Transverse colon (tissue), 3 donors: Measurements from ENCODE around the gene PIM1.

ENCODE experiments used
- POLR2A ChIP-seq: fragments of 450-650 bp; IDR thresholded peaks from one replicate; pipeline ENCODE4 v1.6.1; 2016; ENCODE audit warnings: antibody characterized with exemption, mild to moderate bottlenecking, moderate library complexity
- TF ChIP-seq, protein P1 (sequence below), 5 experiments: fragments of 200-600 bp in 3 of 5; fragments of 450-650 bp in 2 of 5; sonication (generic) in 3 of 5; IDR thresholded peaks; 1 replicate in 2 of 5; 2 replicates in 3 of 5; pipeline ENCODE4 v1.5.1; 2016 to 2017; ENCODE audit warnings: antibody characterized with exemption in 5 of 5, inconsistent platforms in 3 of 5, mild to moderate bottlenecking in 2 of 5, moderate library complexity in 1 of 5

DNA sequence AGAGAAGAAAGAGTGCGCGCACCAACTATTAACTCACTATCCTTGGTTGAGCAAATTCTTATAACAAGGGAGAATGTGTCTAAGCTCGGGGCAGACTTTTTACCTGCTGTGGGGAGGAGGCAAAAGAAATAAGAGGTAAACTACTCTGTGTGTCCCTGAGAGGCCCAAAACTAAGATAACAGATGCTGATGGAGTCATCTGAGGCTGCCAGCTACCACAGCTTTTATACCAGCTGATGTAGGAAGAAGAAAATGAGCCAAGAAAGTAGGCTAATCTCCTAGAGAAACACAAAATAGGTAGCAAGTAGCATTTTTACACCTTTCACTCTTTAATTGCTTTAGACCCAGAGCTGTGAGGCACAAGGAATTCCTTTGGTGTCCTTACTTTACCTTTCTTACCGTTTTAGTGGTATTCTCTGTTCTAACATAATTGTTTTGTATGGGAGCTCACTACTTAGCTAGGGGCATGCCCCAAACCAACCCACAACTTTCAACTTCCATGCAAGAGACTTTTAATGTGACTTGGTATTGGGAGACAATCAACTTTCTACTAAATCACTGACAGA is 27.8 kb upstream of the PIM1 start:
- TF ChIP-seq, protein P1, sequence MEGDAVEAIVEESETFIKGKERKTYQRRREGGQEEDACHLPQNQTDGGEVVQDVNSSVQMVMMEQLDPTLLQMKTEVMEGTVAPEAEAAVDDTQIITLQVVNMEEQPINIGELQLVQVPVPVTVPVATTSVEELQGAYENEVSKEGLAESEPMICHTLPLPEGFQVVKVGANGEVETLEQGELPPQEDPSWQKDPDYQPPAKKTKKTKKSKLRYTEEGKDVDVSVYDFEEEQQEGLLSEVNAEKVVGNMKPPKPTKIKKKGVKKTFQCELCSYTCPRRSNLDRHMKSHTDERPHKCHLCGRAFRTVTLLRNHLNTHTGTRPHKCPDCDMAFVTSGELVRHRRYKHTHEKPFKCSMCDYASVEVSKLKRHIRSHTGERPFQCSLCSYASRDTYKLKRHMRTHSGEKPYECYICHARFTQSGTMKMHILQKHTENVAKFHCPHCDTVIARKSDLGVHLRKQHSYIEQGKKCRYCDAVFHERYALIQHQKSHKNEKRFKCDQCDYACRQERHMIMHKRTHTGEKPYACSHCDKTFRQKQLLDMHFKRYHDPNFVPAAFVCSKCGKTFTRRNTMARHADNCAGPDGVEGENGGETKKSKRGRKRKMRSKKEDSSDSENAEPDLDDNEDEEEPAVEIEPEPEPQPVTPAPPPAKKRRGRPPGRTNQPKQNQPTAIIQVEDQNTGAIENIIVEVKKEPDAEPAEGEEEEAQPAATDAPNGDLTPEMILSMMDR (IDR thresholded peaks at IDR 0.05), result no peak
- TF ChIP-seq POLR2A, result no peak
